GM12878 (cell line): ENCODE data around the gene CTSC. TPM values are rescaled to one million over a fixed set of nuclear protein-coding genes. Genes with fewer than 3 reads are reported as not detected.

Experiments used
- FOS ChIP-seq: IDR thresholded peaks from 3 replicates; pipeline ENCODE4 v1.6.1; 2011; ENCODE audit warnings: borderline replicate concordance; ENCODE audit not compliant: insufficient read length; ENCODE audit errors: extremely low read depth
- ZNF622 ChIP-seq: fragments of 450-650 bp; IDR thresholded peaks from 2 replicates; pipeline ENCODE4 v1.6.1; 2017; ENCODE audit warnings: mild to moderate bottlenecking, inconsistent platforms
- polyA plus RNA-seq, 11 experiments: library from polyadenylated mRNA; depleted of rRNA in 4 of 11; unstranded in 6 of 11; stranded (reverse) in 5 of 11; fragments of >200 nt; fragmentation: Nextera tagmentation in 4 of 11; fragmentation: Illumina TruSeq in 1 of 11; extraction: Ambion mirVana in 4 of 11; extraction: Trizol in 1 of 11; gene quantifications; 1 replicate in 1 of 11; 2 replicates in 10 of 11; pipeline versions ENCODE4 v1.2.1 to v1.2.3, GENCODE V29; 2011 to 2016; ENCODE audit warnings: inconsistent platforms in 2 of 11, missing spikeins in 2 of 11, low read depth in 1 of 11
- total RNA-seq, 4 experiments: library from RNA; depleted of rRNA in 3 of 4; stranded (reverse); fragments of >200 nt in 3 of 4; fragmentation: Illumina TruSeq in 1 of 4; extraction: Trizol in 1 of 4; gene quantifications; 2 replicates each; pipeline versions ENCODE4 v1.2.1 to v1.2.3, GENCODE V29; 2013 to 2021
- TF ChIP-seq, protein P1 (sequence below): IDR thresholded peaks from 2 replicates; pipeline ENCODE4 v1.6.1; 2012; ENCODE audit warnings: low read depth, low read length, improper control_type of control experiment
- TF ChIP-seq, protein P2 (sequence below): IDR thresholded peaks from 2 replicates; pipeline ENCODE4 v1.6.1; 2012; ENCODE audit warnings: improper control_type of control experiment, low read depth, low read length; ENCODE audit not compliant: insufficient replicate concordance

Gene CTSC
- total and polyA plus RNA-seq, 10 of the 15 experiments (the other 5 are each of a cell fraction or from before 2014, with no cell fraction given): 289 to 1,123 (median 430) TPM

DNA sequence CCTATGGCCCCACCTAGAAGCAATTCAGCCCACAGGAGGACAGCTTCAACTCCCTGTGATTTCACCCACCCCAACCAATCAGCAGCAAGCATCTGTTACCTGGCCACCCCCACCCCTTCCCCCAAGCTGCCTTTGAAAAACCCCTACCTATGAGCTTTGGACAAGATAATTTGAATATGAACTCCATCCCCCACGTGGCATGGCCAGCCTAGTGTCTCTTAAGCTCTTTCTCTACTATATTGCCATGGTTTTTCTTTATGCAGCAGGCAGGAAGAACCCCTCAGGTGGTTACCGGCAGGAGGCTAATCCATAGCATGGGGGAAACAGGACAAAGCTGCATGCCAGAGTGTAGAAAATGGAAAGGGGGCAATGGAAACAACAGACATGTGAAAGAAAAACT is 29.0 kb downstream of the CTSC start (continued):
- TF ChIP-seq, protein P1, sequence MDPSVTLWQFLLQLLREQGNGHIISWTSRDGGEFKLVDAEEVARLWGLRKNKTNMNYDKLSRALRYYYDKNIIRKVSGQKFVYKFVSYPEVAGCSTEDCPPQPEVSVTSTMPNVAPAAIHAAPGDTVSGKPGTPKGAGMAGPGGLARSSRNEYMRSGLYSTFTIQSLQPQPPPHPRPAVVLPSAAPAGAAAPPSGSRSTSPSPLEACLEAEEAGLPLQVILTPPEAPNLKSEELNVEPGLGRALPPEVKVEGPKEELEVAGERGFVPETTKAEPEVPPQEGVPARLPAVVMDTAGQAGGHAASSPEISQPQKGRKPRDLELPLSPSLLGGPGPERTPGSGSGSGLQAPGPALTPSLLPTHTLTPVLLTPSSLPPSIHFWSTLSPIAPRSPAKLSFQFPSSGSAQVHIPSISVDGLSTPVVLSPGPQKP: no peak
- TF ChIP-seq, protein P2, sequence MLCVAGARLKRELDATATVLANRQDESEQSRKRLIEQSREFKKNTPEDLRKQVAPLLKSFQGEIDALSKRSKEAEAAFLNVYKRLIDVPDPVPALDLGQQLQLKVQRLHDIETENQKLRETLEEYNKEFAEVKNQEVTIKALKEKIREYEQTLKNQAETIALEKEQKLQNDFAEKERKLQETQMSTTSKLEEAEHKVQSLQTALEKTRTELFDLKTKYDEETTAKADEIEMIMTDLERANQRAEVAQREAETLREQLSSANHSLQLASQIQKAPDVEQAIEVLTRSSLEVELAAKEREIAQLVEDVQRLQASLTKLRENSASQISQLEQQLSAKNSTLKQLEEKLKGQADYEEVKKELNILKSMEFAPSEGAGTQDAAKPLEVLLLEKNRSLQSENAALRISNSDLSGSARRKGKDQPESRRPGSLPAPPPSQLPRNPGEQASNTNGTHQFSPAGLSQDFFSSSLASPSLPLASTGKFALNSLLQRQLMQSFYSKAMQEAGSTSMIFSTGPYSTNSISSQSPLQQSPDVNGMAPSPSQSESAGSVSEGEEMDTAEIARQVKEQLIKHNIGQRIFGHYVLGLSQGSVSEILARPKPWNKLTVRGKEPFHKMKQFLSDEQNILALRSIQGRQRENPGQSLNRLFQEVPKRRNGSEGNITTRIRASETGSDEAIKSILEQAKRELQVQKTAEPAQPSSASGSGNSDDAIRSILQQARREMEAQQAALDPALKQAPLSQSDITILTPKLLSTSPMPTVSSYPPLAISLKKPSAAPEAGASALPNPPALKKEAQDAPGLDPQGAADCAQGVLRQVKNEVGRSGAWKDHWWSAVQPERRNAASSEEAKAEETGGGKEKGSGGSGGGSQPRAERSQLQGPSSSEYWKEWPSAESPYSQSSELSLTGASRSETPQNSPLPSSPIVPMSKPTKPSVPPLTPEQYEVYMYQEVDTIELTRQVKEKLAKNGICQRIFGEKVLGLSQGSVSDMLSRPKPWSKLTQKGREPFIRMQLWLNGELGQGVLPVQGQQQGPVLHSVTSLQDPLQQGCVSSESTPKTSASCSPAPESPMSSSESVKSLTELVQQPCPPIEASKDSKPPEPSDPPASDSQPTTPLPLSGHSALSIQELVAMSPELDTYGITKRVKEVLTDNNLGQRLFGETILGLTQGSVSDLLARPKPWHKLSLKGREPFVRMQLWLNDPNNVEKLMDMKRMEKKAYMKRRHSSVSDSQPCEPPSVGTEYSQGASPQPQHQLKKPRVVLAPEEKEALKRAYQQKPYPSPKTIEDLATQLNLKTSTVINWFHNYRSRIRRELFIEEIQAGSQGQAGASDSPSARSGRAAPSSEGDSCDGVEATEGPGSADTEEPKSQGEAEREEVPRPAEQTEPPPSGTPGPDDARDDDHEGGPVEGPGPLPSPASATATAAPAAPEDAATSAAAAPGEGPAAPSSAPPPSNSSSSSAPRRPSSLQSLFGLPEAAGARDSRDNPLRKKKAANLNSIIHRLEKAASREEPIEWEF: no peak
- TF ChIP-seq ZNF622 (no peak), FOS (no peak)
